Activated T-helper 1 cell treated with Interleukin-2 at 50 U/mL for 16 hours (primary cell): ENCODE data around the gene UNC5C.

Source experiments
- DNase-seq: peaks from one replicate; pipeline ENCODE4 v3.0.0-alpha.2; 2020; ENCODE audit warnings: low read depth

The UNC5C gene

DNA sequence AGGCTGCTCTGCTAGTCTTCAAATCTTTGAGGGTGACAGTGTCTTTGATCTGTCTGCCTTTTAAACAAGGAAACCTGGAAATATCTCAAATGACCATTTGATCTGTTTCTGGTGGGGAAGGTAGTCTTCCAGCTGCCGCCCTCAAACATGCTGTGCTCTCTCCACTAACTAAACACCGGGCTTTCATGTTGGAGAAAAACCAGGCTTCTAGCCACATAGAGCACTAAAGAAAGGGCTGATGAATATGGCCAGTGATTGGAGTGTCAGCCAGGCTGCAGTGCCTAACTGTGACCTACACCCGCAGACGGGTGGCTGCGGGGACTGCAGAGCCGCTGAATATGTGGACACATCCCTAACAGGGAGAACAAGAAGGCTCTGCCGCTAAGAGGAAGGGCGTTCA, 85.9 kb downstream of the UNC5C start:
- DNase-seq: no peak

DNA sequence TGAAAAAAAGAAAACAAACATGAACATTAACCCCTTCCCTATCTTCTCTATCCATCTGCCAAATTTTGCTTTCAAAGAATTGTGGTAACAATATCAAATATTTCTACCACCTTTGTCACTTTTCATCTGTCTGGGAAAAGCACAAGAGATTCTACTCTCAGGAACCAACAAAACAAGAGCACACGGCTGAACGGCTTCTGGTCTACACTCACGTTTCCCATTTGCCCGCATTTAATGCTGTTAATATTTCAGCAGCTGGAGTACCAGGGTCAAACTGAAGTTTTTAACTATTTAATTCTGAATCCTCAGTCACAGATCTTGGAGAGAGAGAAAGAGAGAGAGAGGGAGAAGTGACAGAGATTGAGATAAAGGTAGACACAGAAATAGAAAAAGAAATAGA, 91.4 kb downstream of the UNC5C start:
- DNase-seq: no peak

DNA sequence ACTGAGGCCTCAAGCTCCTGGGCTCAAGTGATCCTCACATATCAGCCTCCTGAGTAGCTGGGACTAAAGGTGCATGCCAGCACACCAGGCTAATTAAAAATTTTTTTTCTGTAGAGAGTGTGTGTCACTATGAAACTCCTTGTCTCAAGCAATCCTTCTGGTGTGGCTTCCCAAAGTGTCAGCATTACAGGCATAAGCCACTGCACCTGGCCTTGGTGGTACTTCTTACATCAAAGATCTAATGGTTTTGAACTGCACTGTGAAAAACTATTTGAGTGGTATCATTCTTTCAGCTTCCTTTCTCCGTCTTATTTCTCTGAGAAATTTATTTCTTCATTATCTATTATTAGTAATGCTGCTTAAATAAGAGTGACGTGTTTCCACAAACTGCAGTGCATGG, 98.5 kb downstream of the UNC5C start:
- DNase-seq: no peak

DNA sequence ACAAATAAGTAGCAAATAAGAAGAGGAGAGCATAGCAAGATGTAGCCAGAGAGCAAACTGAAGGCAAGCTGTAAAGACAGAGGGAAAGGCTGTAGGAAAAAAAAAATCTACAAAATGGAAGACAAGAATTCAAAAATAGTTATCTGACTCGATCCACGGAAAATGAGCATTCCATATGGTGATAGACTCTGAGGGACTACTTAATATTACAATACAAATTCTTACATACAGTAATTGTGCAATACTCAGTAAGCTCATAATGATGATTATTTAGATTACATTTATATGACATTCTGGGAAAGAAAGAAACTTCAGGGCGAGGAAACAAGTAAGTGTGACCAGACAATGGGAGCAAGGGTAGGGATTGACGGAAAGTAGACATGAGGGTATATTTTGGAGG, 102.6 kb downstream of the UNC5C start:
- no peak for DNase-seq

DNA sequence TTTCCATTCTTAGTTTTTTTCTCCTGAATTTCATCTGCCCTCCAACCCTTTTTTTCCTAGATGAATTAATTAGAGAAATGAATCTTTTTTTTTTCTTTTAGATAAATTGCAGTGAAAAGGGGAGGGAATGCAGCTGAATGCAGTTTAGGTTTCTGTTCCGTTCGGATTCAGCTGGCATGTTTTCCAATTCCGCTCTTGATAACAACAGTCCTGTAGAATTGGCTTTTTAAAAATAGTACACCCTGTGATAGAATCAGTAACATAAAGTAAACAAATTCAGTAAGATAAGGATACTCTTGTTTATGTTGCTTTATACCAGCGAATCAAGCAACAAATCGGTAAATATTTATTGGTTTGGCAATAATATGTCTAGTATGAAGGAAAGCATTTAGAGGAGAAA, 103.5 kb downstream of the UNC5C start:
- no peak for DNase-seq

DNA sequence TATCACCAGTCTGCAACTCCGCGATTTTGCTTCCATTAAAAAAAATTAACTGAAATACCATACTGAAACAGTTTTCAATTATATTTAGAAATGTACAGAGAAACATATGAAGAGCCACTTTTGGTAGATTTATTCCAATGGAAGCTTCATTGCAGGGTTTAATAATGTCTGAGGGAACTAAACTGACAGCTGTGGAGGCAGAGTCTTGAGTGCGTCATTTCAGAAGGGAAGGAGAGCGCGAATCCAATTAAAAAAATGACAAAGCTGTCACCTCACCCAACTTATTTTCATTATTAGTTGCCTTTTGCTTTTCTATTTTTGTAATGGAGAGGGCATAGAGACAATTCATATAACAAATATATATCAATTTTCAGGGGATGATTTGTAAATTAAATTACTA, 104.0 kb downstream of the UNC5C start:
- no peak for DNase-seq

DNA sequence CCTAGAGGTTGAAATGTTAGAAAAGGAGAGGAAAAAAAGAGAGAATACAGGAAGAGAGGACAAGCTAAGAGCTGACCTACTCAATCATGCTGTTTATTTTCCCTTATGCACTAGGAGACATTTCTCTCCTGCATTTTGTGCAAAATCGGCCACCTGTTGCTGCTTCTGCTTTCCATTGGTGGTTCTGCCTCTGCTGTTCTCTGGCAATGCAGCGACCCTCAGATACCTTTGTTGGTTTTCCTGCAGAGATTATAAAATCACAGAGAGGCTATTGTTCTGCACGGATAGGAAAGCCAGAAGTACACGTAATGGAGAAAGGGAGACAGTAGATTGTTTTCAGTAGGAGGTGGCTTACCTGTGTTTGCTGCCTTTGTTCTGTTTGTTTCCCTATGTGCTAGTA, 108.9 kb downstream of the UNC5C start:
- DNase-seq: no peak

DNA sequence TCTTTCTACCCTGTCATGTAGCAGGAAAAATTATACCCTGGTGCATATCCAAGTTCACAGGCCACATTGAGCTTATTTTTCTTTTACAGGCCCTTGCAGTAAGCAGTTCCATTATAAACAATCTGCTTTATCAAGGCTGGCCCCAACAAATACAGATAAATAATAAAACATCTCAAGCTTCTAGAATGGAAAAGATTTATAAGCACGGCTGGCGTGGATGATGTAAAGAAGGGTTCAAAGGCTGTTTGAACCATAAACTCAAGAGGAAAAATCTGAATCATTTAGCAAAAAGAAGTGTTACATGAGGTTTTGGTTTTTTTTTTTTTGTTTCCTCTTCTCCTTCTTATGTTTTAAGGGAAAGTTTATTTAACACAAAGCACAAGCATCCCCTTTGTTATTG, 109.7 kb downstream of the UNC5C start:
- no peak for DNase-seq

DNA sequence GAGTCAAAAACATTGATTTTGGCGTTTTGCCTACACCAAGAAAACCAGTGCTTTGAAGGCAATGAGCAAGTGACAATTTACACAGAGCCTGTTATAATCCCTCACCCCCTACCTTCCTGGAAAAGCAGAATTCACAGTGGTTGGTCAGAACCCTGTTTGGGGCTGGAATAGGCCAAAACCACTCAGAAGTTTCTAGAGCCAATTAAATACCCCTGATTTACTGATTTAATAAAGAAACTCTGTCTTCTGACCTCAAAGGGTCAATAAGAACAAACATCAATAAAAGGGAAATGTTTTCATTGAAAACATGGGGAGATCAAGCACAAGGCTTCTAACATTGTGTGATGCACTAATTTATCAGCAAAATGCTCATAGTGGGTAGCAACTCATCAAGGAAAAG, 116.3 kb downstream of the UNC5C start:
- DNase-seq: no peak

DNA sequence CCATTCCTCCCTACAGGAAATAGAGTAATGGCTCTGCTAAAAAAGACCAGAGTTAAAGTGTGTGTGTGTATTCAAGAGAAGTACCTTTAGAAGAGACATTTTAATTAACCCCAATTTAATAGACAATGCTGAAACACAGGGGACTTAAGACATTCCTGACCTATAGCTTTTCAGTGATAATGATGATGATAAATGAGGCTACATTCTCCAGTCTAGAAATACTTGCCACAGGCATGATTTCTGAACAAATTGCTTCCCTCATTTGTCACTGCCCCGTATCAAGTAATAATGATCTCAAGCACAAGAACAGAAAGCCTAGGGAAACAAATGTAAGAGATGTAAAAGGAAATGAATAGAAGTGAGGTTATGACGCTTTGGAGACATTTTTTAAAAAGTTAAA, 117.1 kb downstream of the UNC5C start:
- no peak for DNase-seq

DNA sequence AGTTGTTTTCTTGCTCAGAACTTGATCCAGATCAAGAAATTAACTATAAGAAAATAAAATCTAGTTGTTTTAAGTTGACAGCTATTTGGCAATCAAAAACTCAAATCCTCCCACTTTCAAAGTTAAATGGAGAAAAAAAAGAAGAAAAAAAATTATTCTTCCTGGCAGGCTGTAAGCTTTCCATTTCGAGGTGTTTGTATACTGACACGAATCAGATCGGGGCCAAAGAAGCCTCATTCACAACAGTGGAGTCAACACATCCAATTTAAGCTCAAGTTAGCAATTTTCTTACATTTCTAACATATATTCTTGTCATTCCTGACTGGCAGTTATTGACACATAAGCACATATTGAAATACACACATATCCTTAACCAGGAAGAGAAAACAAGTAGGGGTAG, 119.4 kb downstream of the UNC5C start:
- no peak for DNase-seq

DNA sequence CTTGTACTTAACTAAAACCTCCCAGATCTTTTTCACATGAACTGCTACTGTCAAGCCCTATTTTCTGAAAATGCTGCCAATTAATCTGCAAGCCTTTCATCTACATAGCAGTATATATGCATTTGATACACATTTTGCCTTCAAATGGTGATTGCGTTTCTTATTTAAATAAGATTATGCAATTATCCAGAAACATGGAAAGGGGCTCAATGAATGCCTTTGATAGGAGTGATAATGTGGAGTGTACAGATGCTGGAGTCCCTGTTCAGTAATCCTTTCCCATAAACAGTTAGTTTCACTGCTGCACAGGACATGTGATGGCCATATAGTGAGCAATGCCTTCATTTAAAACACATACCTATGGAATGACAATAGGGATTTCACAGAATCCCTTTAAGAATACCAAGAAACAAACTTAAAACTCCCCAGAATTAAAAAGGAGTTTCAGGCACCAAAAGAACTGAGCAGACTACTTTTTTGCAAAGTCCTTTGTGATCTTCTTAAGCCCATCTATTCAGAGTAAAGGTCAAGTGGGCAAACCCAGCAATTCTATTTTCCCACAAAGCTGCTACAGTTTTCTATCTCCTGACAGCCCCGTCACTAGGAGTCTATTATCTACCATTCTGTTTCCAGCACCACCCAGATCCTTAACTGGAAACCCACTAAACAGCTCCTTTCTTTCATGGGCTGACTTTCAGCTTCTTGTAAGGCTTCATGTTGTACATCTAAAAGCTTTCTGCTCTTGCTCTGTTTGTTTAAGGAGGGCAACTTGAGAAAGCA, 120.3 kb downstream of the UNC5C start:
- no peak for DNase-seq

DNA sequence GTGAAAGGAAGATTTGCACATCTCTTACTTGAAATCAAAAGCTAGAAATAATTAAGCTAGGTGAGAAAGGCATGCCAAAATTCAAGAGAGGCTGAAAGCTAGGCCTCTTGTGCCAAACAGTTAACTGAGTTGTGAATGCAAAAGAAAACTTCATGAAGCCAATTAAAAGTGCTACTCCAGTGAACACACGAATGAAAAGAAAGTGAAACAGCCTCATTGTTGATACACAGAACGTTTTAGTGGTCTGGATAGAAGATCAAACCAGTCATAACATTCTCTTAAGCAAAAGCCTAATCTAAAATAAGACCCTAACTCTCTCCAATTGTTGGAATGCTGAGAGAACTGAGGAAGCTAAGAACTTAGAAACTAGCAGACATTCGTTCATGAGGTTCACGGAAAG, 122.3 kb downstream of the UNC5C start:
- DNase-seq: no peak

DNA sequence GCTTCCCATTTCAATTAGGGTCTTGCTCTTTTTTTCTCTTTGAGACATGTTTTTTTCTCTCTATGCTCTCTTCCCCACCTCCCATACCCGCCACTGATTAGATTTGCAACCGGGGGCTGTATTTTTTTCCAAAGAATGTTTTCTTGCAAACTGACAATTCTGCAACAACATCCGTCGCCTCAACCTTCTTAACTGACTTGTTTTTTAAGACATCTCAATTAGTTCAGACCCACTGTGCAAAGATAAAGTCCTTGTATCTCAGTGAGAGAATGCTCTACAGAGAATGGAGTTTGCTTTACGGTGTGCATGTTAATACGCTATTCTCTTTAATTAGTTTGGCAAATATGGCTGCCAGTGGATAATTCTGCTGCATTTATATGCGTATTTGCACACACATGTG, 126.3 kb downstream of the UNC5C start:
- no peak for DNase-seq

DNA sequence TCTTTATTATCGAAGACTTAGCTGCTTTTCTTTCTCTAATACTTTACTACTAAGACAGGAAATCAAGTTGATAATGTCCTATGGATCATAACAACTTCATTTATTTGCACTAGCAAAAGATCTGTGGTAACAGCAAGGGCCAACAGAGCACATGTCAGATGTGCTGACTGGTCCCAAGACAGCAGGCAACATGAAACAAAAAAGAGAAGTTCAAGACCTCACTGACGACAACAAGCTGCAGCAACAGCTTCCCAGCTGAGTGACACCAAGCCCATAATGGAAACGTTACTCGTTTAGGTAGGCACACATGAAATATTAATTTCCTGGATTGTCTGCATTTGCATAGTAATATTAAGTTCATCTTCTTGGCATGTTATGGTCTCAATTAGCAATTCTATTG, 126.9 kb downstream of the UNC5C start:
- DNase-seq: no peak

DNA sequence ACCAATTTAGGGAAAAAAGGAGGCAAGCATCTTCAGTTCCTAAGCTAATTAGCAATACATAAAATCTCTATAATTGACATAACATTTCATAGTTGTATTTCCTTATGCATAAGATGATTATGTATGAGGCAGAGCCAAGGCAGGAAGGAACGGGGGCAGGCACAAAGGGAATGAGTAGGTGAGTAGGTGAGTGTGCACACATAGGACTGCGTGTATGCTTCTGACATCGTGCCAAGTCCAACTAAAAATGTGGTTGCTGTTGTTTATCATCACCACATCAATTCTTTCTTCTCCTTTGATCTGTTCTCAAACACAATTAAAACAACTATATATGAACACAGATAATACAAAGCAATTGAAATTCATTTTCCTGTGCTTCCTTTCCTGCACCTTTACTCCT, 131.2 kb downstream of the UNC5C start:
- no peak for DNase-seq

DNA sequence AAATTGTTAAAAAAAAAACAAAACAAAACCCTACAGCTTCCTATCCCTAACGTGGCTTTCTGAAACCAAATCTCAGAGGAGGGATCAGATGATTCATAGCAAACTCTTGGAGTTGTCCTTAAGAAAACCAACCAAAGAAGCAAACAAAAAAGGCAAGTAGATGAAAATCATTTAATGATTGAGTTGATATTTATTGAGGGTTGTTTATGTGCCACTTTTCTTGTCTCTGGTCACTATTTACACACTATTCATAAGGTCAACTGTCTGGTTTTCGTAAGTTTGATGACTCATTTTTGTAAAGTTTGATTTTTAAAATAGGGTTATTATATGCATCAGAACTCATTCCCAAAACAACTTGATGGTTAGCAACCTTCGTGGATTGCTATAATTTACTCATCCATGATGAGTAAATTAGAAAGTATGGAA, 133.4 kb downstream of the UNC5C start:
- DNase-seq: no peak

DNA sequence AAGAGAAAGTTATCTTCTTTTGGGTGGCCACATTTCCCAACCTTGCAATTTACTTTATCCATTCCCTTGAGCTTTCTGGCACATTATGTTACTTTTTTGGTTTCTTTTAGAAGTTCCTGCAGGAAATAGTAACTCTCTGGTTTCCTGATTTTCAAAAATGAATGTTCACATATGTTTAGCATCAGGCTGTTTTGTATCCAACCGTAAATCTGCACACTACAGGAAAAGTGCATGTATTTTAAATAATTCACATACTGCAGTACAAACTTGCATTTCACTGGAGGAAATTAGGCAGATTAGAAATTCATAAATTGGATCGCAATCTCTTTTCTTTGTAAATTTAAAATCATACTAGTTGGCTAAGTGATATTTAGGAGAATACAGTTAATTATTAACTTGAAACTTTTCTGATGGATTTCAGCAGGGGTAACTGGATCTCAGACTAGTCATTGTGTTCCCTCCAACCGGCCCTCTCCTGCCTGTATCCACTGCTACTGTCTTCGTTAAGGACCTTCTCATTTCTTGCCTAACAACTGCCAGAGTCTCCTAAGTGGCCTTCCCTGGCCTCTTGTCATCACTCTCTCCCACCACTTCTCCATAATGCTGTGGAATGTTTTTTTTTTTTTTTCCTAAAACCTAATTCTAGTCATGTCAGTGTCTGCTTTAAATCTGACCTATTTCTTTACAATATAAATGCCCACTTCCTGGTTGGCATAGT, 137.2 kb downstream of the UNC5C start:
- DNase-seq: no peak

DNA sequence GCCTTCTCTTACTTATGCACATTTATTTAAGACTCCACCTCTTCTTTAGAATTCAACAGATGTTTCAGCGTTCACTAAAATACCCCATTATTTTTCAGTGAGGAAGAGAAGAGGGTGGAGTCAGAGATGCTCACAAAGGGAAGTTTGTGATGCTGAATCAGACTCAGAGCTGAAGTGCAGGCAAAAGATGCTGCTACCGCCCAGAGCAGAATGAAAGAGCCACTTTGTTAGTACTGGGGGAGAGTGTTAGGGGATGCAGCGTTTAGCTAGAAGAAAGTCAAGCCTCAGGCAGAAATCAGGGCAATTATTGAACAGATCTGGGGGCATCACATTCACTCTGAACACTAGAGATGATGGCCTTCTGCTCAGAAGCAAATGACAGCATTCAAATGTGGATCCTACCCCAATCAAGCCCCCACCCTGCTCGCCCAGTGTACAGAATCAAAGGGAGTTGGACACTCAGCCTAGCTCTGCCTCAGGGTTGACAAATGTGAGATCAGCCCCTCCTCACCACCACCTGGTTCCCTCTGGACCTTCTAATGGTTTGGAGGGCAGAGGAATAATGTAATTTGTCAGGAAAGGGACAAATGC, 138.3 kb downstream of the UNC5C start:
- DNase-seq: no peak

DNA sequence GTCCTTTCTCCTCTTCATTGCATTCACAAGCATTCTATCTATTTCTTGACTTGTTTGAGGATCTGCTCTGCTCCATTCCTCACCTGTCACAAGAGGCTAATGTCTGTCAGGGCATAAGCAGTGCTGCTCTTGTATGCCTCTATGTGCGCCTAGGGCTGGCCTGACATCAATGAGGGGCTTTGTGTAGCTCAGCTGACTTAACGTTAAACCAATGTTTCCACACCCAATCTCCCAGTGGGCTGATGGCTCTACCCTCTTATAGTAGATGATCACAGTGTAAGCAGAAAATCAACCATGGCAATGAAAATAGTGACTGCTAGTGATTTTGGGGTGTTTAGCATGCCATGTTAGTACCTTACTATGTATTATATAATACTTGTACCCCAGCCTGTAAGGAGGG, 139.0 kb downstream of the UNC5C start:
- DNase-seq: no peak

DNA sequence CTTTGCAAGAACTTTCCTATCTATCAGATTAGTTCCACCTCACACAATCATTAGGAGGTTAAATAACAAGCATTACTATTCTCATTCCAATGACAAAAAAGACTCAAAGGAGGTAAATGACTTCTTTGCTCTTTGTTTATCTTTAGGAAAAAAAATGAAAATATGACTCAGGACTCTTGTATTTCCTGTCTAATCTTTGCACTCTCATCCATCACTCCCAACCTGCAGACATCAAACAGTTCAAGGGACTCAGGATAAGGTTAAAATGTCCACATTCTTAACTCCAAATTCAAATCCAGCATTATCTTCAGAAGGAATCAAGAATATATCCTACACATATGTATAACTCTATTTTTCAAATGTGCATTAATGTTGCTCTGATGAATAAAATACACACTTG, 139.6 kb downstream of the UNC5C start:
- no peak for DNase-seq

DNA sequence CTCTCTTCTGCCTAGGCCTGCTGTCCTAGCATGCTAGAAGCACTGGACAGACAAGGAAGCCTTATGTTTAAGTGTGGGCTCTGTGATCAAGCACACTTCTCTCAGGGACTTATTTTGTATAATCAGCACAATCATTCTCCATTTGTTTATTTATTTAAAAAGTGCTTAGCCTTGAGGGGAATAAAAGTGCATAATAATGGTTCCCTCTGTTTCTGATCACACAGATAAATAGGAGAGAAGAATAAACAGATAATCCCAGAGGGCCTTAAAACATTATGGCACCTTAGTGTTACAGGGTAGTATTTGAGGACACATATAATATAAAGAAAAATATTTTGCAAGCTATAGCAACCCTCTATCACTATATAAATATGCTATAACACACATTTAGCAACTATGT, 146.5 kb downstream of the UNC5C start:
- no peak for DNase-seq

DNA sequence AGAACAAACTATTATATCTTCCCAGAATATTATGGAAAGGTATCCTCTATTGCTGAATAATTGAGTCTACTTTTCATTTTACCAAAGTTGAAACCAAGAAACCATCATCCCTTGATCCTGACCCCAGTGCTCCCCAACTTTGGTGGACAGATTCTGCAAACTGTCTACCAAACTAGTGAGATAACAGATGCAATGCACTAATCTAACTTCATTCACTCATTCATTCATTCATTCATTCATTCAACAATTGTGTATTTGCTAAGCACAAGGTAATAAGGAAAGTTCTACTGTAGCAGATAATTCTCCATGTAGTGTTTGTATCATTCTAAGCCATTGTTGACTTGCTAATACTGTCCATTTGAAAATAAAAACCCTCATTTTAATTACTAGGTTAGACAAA, 150.6 kb downstream of the UNC5C start:
- DNase-seq: no peak
